LHCN-M2 (cell line): Measurements from ENCODE around the gene MYPN. TPM values are rescaled to one million over a fixed set of nuclear protein-coding genes. Genes with fewer than 3 reads are reported as not detected.
A peak's percentile ranks its signal among the peaks of the same experiment; 100 is the strongest.
"Not testable (repeated sequence)": the region's sequence is repeated elsewhere in the genome, so short reads cannot be mapped to it uniquely, and the experiment has no call there.

Experiments
- DNase-seq: peaks from one replicate; pipeline ENCODE4 v3.0.0-alpha.2; 2012; ENCODE audit warnings: low read depth
- polyA plus RNA-seq: library from polyadenylated mRNA; unstranded; fragments of >200 nt; gene quantifications from one replicate; pipeline ENCODE4 v1.2.1, GENCODE V29; 2012; ENCODE audit warnings: missing spikeins
- total RNA-seq: library from RNA; depleted of rRNA; stranded (reverse); fragments of >200 nt; gene quantifications from 2 replicates; pipeline ENCODE4 v1.2.3, GENCODE V29; 2014; rRNA removed

Gene MYPN, protein sequence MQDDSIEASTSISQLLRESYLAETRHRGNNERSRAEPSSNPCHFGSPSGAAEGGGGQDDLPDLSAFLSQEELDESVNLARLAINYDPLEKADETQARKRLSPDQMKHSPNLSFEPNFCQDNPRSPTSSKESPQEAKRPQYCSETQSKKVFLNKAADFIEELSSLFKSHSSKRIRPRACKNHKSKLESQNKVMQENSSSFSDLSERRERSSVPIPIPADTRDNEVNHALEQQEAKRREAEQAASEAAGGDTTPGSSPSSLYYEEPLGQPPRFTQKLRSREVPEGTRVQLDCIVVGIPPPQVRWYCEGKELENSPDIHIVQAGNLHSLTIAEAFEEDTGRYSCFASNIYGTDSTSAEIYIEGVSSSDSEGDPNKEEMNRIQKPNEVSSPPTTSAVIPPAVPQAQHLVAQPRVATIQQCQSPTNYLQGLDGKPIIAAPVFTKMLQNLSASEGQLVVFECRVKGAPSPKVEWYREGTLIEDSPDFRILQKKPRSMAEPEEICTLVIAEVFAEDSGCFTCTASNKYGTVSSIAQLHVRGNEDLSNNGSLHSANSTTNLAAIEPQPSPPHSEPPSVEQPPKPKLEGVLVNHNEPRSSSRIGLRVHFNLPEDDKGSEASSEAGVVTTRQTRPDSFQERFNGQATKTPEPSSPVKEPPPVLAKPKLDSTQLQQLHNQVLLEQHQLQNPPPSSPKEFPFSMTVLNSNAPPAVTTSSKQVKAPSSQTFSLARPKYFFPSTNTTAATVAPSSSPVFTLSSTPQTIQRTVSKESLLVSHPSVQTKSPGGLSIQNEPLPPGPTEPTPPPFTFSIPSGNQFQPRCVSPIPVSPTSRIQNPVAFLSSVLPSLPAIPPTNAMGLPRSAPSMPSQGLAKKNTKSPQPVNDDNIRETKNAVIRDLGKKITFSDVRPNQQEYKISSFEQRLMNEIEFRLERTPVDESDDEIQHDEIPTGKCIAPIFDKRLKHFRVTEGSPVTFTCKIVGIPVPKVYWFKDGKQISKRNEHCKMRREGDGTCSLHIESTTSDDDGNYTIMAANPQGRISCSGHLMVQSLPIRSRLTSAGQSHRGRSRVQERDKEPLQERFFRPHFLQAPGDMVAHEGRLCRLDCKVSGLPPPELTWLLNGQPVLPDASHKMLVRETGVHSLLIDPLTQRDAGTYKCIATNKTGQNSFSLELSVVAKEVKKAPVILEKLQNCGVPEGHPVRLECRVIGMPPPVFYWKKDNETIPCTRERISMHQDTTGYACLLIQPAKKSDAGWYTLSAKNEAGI (N-terminal part only)
- 31.8 and 32.7 TPM in 2 replicates for total RNA-seq
- polyA plus RNA-seq, result 19.2 TPM

DNA sequence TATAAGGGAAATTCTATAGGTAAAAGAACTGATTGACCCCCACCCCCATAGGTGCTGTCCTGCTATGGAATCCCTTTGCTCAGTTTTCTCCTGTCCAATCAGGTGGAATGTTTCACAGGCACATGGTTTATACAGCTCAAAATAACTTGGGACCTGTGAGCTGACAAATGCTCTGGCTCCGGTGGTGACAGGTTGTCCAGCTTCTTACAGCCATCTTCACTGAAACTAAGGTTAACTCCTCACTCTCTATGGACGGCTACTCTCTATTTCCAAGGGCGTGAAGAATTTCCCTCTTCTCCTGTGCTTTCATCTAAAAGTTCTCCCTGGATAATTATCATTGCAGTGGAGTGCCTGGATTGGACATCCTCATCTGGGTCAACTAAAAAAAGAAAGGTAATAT is at the start of gene MYPN:
TSS of gene MYPN (plus strand) at position 158 of the 400 bp plus-strand sequence. CDS start 11,951 bp downstream, outside the sequence.
- DNase-seq, result peak; percentile 40

DNA sequence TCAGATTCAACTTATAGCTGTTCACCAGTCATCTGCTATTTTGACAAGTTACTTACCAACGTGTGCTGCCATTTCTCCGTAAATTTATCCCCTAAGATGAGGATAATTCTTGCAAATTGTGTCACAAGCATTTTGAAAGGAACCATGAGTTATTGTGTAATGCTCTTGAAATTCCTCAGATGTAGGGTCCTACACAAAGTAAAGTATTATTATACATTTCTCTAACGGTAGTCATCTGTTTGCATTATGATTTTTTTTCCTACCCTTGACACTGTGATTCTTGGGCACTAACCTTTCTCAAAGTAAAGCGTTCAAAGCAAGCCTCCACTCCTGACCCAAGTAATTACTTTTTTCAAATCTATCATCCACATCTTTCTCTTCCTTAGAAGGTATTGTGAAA is 42.3 kb upstream of the MYPN start:
- DNase-seq, result no peak

DNA sequence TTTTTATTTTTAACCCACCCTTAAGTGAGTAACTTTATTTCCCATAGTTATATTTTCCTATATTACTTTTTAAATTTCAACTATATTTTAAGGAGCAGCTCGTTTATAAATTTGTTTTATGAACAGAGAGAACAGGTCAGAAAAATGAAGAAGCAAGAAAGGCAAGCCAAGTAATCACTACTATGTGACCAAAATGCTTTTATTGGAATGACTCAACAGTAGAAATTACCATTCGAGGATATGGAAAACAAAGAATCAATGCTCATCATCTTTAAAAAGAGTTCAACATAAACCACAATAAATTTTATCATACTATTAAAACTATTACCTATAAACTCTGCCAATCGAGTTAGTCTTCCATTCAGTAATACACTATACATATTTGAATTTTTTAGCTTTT is 41.8 kb upstream of the MYPN start:
- no peak for DNase-seq

DNA sequence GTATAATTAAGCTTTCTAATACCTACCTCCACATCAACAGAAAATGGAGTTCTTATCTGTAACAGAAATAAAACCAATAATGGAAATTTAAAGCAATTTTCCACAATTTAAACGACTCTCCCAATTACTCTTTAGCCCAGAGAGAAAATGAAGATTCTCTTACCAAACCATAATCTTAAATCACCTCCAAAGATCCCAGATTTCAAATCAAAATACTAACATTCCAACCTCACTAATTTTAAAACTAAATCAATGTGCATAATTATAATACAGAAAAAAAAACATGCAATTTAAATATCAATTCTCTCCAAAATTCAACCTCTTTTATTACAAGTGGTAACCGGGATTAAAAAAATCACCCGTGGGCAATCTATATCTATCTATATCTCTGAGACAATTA is 35.7 kb upstream of the MYPN start:
- no peak for DNase-seq

DNA sequence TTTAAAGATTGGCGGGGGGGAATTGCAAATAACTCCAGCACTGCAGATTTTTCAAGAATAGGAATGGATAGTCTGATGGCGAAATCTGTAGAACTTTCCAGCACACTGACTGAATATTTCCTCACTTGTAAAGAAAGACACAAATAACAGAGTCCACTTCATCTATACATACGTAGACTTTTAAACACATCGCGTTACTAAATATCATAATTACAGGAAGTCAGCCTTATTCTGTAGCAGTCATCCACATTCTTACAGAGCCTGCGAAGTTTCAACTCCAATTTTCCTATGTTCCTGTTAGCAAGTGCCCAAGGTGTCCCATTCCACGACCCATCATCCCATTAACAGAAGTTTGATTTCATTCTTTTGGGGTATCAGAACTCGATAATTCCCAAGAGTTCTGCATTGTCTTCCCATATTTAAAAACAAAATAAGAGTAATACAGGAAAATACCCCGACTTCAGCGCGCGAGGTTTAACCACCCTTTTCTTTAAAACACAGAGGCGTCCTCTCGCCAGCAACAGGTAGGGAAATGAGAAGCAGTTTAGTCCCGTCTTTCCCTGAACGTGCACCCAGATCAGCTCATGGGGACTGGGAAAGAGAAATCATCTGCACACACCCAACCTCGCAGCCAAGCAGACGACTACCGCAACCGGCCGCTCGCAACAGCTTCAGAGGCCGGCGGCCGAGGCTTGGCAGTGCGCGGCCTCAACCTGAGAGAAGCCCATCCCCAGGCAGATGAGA is 35.1 kb upstream of the MYPN start:
- no peak for DNase-seq

DNA sequence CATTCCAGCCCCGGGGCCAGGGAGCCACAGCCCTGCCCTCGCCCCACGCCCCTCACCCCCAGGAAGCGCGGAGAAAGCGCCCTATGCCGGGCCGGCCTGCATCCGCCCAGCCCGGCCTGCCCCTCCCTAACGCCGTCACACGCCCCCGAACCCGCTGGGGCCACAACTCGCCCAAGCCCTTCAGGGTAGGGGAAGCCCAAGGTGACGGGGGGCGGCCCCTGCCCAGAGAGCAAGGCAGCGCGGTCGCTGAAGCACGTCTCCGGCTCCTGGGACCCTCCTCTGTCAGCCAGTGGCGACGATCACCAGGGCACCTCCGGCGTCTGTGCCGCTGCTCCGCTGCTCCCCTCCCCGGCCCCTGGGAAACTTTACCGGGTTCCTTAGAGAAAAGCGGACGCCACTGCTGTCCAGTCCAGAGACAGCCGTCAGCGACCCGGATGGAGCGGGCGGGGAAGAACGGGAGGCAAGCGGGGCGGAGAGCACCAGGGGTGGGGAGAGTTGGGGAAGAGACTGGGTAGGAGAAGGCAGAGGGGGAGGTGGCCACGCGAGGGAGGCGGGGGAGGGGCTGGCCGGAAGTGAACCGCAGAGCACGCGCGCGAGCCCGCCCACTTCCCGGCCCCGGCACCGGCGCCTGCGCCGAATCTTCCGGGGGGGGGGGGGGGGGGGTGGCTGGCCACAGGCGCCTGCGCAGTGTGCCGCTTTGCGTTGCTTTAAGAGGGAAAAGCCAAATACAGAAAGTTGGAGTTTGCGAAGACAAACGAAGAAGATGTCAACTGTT is 34.3 kb upstream of the MYPN start, which contains the start of gene HERC4:
TSS of gene HERC4 (minus strand) at position 509 of the 775 bp plus-strand sequence. CDS start 2,175 bp downstream, outside the sequence.
- DNase-seq, result peak; percentile 94

DNA sequence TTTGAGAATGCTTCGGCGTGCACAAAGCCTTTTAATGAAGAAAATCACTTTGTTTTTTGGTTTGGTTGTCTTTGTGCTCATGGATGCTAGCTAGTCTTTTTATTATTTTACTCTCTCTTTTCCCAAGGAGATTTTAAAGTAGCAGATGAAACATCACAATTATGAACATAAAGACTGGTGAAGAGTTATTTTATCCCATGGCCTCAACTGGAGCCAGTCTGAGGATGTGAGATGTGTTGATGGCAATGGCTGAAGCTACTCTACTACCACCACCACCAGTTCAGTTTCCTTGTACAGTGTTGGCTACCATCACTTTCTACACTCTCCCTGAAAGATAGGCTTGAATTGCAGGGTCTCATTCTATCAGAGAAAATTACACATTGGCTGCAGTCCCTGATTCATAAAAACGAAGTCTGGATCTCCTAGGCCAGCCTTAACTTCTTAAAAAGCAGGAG is 33.7 kb upstream of the MYPN start:
- no peak for DNase-seq

DNA sequence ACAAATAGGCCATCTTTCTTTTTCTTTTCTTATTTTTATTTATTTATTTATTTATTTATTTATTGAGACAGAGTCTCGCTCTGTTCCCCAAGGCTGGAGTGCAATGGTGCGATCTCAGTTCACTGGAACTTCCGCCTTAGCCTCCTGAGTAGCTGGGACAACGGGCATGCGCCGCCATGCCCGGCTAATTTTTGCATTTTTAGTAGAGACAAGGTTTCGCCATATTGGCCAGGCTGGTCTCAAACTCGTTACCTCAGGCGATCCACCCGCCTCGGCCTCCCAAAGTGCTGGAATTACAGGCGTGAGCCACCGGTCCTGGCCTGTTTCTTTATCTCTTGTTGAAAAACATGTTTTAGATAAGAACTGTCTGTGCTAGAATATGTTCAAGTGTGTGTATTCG is 33.2 kb upstream of the MYPN start:
- DNase-seq, result not testable (repeated sequence)

DNA sequence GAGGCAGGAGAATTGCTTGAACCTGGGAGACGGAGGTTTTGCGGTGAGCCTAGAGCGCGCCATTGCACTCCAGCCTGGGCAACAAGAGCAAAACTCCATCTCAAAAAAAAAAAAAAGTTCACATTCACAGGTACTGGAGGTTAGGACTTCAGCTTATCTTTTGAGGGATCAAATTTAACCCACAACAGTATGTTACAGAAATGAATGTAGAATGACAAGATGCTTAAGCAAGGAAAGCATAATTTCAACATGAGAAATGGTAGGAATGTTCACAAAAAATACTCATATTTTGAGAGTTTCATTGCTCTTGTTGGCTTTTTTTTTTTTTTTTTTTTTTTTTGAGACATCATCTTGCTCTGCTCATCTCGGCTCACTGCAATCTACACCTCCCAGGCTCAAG is 32.3 kb upstream of the MYPN start:
- DNase-seq, result no peak

DNA sequence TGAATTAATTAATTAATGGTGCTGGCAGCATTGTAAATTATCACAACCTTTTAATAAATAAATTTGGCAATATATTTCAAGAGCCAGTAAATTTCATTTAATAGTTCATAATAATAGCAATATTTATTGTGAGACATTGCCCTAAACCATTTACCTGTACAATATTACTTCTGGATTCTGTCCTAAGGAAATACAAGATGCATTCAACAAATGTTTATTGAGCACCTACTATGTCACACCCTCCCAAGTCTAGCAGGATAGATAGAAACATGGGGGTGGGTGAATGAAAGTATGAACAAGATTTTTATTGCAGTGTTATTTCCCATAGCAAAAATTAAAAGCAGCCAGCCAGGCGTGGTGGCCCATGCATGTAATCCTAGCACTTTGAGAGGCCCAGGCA is 29.9 kb upstream of the MYPN start:
- DNase-seq, result no peak

DNA sequence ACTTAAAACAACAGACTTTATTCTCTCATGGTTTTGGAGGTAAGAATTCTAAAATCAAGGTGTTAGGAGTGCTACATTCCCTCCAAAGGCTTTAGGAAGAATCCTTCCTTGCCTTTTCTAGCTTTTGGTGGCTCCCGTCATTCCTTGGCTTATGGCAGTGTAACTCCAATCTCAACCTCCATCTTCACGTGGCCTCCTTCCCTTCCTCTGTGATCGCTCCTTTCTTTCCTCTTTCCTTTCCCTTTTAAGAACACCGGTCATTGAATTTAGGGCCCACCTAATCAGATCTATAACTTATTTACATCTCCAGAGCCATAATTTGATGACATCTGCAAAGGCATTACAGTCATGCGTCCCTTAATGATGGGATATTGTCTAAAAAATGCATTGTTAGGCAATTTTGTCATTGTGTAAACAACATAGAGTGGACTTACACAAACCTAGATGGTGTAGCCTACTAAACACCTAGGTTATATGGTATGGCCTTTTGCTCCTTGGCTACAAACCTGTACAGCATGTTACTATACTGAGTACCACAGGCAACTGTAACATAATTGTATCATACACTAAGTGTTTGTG is 28.3 kb upstream of the MYPN start:
- DNase-seq, result no peak

DNA sequence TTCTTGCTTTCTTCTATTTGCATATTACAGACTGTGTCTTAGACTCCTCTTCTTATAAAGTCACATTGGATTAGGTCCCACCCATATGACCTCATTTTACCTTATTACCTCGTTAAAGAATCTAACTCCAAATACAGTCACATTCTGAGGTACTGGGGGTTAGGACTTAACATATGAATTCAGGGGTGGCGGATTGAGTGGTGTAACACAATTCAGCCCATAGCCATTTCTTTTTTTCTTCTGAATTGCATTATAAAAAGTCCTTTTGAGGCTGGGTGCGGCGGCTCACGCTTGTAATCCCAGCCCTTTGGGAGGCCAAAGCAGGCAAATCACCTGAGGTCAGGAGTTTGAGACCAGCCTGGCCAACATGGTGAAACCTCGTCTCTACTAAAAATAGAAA is 27.4 kb upstream of the MYPN start:
- no peak for DNase-seq

DNA sequence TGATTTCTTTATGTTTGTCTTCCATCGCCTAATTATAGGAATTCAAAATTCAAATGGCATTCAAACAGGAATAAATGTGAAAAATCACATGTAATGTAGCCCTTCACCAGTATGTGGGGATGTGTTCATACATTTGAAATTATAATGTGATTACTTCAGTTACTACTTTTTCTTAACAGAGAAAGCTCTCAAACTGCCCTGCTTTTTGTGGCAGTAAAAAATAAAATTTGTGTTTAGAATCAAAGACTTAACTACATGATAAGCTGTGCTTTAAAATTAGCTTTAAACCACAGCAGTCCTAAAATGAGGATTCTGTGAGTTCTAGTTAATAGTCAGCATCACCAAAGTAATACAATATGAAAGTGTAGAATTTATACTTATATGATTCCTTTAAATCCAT is 26.4 kb upstream of the MYPN start:
- peak; percentile 66 for DNase-seq

DNA sequence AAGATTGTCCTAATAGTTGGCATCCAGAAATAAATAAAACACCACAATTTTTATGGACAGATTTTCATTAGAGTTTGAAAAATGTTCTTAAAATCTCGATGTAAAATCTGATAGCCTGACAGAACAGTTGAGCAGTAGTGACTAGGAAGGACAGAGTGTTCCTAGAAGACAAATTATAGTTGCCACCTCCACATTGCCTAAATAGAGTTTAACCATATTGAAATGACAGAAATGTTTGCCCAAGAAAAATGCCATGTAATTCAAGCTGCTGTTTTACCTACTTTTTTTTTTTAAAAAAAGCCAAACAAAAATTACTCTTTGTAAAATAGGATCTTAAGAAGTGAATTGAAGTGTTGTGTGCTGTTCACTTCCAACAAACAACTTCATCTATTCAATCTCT is 25.3 kb upstream of the MYPN start:
- DNase-seq, result no peak

DNA sequence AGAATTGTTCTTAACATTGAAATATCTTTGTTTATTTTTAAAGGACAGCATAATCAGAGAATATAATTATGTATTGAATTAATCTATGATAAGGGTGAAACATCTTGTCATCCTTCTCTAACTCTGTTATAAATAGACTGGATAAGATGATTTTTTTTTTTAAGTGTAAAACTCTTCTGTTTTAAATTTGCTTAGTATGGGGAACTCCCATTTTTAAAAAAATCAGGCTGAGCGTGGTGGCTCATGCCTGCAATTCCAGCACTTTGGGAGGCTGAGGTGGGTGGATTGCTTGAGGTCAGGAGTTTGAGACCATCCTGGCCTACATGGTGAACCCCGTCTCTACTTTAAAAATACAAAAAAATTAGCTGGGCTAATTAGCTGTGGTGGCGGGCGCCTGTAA is 24.8 kb upstream of the MYPN start:
- no peak for DNase-seq

DNA sequence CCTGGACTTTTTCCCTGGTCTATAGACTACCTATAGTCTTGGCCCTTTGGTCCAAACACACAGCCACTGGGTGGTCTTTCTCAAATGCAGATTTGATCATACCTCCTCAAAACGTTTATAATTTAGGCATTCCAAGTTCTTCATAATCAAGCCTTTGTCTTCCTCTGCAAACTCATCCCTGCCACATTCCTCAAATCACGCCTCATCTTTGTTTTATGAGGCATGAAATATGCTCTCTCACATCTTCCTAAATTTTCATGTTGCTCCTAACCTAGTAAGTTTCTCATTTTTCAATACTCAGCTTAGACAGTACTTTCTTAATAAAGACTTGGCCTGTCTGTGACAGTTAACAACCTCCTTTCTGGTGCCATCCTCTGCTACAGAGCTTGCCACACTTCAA is 23.3 kb upstream of the MYPN start:
- no peak for DNase-seq

DNA sequence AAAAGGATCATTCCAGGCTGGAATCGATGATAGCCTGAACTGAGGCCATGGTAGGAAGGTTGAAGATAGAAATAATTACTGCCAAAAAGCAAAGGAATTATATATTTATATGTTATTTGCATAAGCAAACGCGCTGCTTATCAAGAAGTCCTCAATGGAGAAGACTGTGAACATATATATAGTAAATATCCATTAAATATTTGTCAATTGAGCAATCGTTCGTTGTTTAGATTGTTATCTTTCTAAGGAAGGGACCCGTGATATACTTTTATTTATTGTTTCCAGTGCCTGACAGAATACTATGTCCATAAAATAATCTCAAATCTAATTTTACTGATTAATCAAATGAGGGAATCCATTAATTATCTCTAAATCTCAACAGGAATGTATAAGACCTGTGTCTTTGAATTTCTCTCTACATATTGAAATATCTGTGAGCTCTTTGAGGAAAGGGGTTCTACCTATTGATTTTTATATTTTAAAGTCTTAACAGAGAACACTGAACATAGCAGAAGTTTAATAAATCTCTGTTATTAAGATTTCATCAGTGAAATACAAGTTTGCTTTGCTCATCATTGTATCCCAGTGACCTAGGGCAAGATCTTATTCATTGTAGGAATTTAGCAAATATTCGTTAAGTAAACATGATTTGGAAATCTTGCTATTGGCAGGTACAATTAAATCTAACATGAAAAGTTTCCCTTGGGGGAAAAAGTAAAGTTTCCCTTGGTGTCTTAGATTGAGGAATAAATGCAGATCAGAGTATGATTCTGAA is 22.2 kb upstream of the MYPN start:
- no peak for DNase-seq

DNA sequence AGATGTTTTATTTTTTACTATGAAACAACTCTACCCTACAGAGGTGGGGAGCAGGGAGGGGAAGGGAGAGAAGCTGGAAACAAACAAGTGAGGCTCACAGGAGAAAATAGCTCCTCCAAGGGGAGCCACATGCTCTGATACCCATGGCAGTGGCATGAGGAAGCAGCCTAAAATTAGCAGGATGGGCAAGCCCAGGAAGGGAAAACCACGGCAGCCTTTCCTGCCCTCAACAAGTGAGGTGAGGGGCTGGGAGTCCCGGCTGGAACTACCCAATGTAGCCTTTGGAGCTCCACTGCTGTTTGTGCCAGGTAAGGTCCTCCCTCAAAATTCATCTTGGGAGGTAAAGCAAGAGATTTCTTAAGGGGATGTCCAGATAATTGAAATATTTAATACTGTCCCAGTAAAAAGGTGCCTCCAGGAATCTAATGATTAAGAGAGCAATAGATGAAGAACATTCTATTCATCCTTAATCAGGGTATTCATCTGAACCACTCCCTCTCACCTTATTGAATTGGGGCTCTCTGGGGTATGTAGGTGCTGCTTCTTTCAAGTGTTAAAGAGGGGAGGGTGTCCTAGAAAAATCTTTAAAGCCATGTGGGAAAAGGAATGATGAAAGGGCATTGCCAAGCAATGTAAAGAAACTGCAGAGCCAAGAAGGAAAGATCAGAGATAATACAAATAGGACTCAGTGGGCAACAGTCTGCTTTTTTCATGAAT is 21.4 kb upstream of the MYPN start:
- DNase-seq, result no peak
